Stimulated activated CD8-positive, alpha-beta memory T cell treated with anti-CD3 and anti-CD28 coated beads, Interleukin-7, amount 100 ng/mL, for 1 hour (primary cell): ENCODE data around the gene RPTOR.

Experiments used
- DNase-seq, 2 donors: peaks; one replicate each; pipeline ENCODE4 v3.0.0-alpha.2; 2020; ENCODE audit warnings: low read depth in 2 of 2

Gene RPTOR

GRCh38 chr17:80780381-80781198 is 236.0 kb downstream of the RPTOR start:
- DNase-seq, result no peak

- DNase-seq, result no peak
These were observed 236.6 kb downstream of the RPTOR start for GRCh38 chr17:80781211-80781610.

- DNase-seq, result no peak
These were observed 237.2 kb downstream of the RPTOR start for GRCh38 chr17:80781807-80782277.

GRCh38 chr17:80782536-80783427 is 238.1 kb downstream of the RPTOR start:
- no peak for DNase-seq

- DNase-seq, result no peak
These were observed 238.8 kb downstream of the RPTOR start for GRCh38 chr17:80783486-80783885.

GRCh38 chr17:80783971-80784370 is 239.3 kb downstream of the RPTOR start:
- DNase-seq, result no peak

GRCh38 chr17:80785477-80786178 is 241.0 kb downstream of the RPTOR start:
- no peak for DNase-seq

GRCh38 chr17:80786470-80786869 is 241.8 kb downstream of the RPTOR start:
- DNase-seq, result no peak

GRCh38 chr17:80786887-80787286 is 242.2 kb downstream of the RPTOR start:
- DNase-seq, result no peak

- DNase-seq, result no peak
These were observed 243.2 kb downstream of the RPTOR start for GRCh38 chr17:80787881-80788280.

- no peak for DNase-seq
These were observed 244.8 kb downstream of the RPTOR start for GRCh38 chr17:80789356-80789902.

GRCh38 chr17:80790021-80790765 is 245.6 kb downstream of the RPTOR start:
- no peak for DNase-seq

- DNase-seq, result no peak
These were observed 246.5 kb downstream of the RPTOR start for GRCh38 chr17:80790981-80791742.

- no peak for DNase-seq
These were observed 247.2 kb downstream of the RPTOR start for GRCh38 chr17:80791758-80792284.

GRCh38 chr17:80792373-80792781 is 247.7 kb downstream of the RPTOR start:
- DNase-seq, result no peak

- no peak for DNase-seq
These were observed 248.8 kb downstream of the RPTOR start for GRCh38 chr17:80793421-80793820.

GRCh38 chr17:80793851-80794267 is 249.2 kb downstream of the RPTOR start:
- no peak for DNase-seq

- DNase-seq, result no peak
These were observed 249.8 kb downstream of the RPTOR start for GRCh38 chr17:80794281-80795089.

- DNase-seq, result no peak
These were observed 250.5 kb downstream of the RPTOR start for GRCh38 chr17:80795090-80795580.
